H1 (cell line): Measurements from ENCODE around the gene GPR21. TPM values are rescaled to one million over a fixed set of nuclear protein-coding genes. Genes with fewer than 3 reads are reported as not detected.

Source experiments
- CTCF ChIA-PET: fragments of 300-600 bp; sonication (Branson Sonifier 250); formaldehyde crosslinking; loops from one replicate; lab custom pipeline; 2021; ENCODE audit not compliant: partially characterized antibody; lab: Charles Lee
- POLR2A ChIA-PET: fragments of 300-600 bp; sonication (Branson Sonifier 250); formaldehyde crosslinking; loops from one replicate; lab custom pipeline; 2021; ENCODE audit warnings: inconsistent platforms; ENCODE audit not compliant: partially characterized antibody; lab: Charles Lee
- DNase-seq, 2 experiments: peaks; one replicate each; pipeline versions ENCODE4 v3.0.0 to v3.0.0-alpha.2; 2010 to 2022; ENCODE audit warnings: low spot score in 2 of 2, low read depth in 1 of 2, mixed read lengths in 1 of 2
- FAIRE-seq: peaks from 2 replicates; lab custom pipeline; 2011; peaks lifted over from hg19 to GRCh38; lab: Jason Lieb, UNC
- H2AFZ ChIP-seq: 2 replicates; pipeline ENCODE4 v1.8.1; 2012; ENCODE audit warnings: low read length, inconsistent platforms
- H2AK5ac ChIP-seq: 2 replicates; pipeline ENCODE4 v1.6.1; 2013; ENCODE audit warnings: low read depth, low read length
- H2BK120ac ChIP-seq: replicated peaks from 2 replicates; pipeline ENCODE3; 2013; ENCODE audit warnings: low read depth, low read length, inconsistent platforms
- H2BK12ac ChIP-seq: 2 replicates; pipeline ENCODE4 v1.6.1; 2013; ENCODE audit warnings: low read depth, low read length
- H2BK15ac ChIP-seq: 2 replicates; pipeline ENCODE4 v1.6.1; 2013; ENCODE audit warnings: low read length
- H2BK20ac ChIP-seq: 2 replicates; pipeline ENCODE4 v1.6.1; 2013; ENCODE audit warnings: low read length
- H2BK5ac ChIP-seq: 2 replicates; pipeline ENCODE4 v1.6.1; 2013; ENCODE audit warnings: low read depth, low read length
- H3K14ac ChIP-seq: 2 replicates; pipeline ENCODE4 v1.6.1; 2013; ENCODE audit warnings: inconsistent platforms; ENCODE audit not compliant: insufficient read length
- H3K18ac ChIP-seq: 2 replicates; pipeline ENCODE4 v1.6.1; 2013; ENCODE audit warnings: low read length; ENCODE audit errors: extremely low read depth
- H3K23ac ChIP-seq: 2 replicates; pipeline ENCODE4 v1.6.1; 2013; ENCODE audit warnings: inconsistent platforms; ENCODE audit not compliant: insufficient read length
- H3K23me2 ChIP-seq: 2 replicates; pipeline ENCODE4 v1.6.1; 2013; ENCODE audit warnings: low read depth, low read length
- H3K27ac ChIP-seq: 2 replicates; pipeline ENCODE4 v1.6.1; 2011; ENCODE audit warnings: low read depth, low read length, inconsistent platforms
- H3K27me3 ChIP-seq, 4 experiments: replicated peaks in 1 of 4; 1 replicate in 1 of 4; 2 replicates in 3 of 4; pipeline versions ENCODE4 v1.6.1 to v1.8.1; 2011 to 2013; ENCODE audit warnings: low read length in 3 of 4, mild to moderate bottlenecking in 3 of 4, inconsistent platforms in 2 of 4, mixed read lengths in 2 of 4, moderate library complexity in 1 of 4; ENCODE audit not compliant: control insufficient read depth in 3 of 4, insufficient read depth in 3 of 4; ENCODE audit errors: extremely low read depth in 1 of 4
- H3K36me3 ChIP-seq, 4 experiments: 2 replicates each; pipeline versions ENCODE4 v1.6.1 to v1.8.1; 2011 to 2013; ENCODE audit warnings: mild to moderate bottlenecking in 4 of 4, low read length in 3 of 4, moderate library complexity in 2 of 4, control low read depth in 1 of 4, inconsistent platforms in 1 of 4; ENCODE audit not compliant: insufficient read depth in 4 of 4, control insufficient read depth in 2 of 4
- H3K4ac ChIP-seq: replicated peaks from 2 replicates; pipeline ENCODE3; 2013; ENCODE audit warnings: low read length, low read depth, mixed read lengths, inconsistent platforms; ENCODE audit not compliant: insufficient read length
- H3K4me1 ChIP-seq, 4 experiments: replicated peaks in 1 of 4; 1 replicate in 1 of 4; 2 replicates in 3 of 4; pipeline versions ENCODE4 v1.6.1 to v1.8.1; 2011 to 2013; ENCODE audit warnings: low read length in 3 of 4, inconsistent platforms in 2 of 4, mixed read lengths in 1 of 4; ENCODE audit not compliant: insufficient read depth in 4 of 4, control insufficient read depth in 3 of 4
- H3K4me2 ChIP-seq, 2 experiments: 2 replicates each; pipeline versions ENCODE4 v1.6.1 to v1.8.1; 2011 to 2013; ENCODE audit warnings: low read depth in 2 of 2, low read length in 2 of 2, control low read depth in 1 of 2, inconsistent platforms in 1 of 2, mild to moderate bottlenecking in 1 of 2; ENCODE audit not compliant: insufficient read depth in 1 of 2
- H3K4me3 ChIP-seq, 4 experiments: fragments of 200-600, 300-600 bp in 1 of 4; sonication (generic), shearing (Covaris generic), sonication (Bioruptor Twin) in 1 of 4; 2 replicates each; pipeline versions ENCODE4 v1.5.1 to v1.8.1; 2011 to 2016; ENCODE audit warnings: low read length in 4 of 4, low read depth in 3 of 4, control low read depth in 2 of 4, inconsistent platforms in 2 of 4, mild to moderate bottlenecking in 2 of 4, mixed read lengths in 1 of 4, moderate library complexity in 1 of 4; ENCODE audit not compliant: insufficient read depth in 2 of 4; ENCODE audit errors: extremely low read depth in 1 of 4
- H3K56ac ChIP-seq: replicated peaks from 2 replicates; pipeline ENCODE3; 2013; ENCODE audit warnings: low read depth, mild to moderate bottlenecking, mixed read lengths, low read length, inconsistent platforms; ENCODE audit not compliant: insufficient read length
- H3K79me1 ChIP-seq: 2 replicates; pipeline ENCODE4 v1.6.1; 2013; ENCODE audit warnings: low read depth, low read length, control low read depth
- H3K79me2 ChIP-seq, 2 experiments: 2 replicates each; pipeline versions ENCODE4 v1.6.1 to v1.8.1; 2012 to 2013; ENCODE audit warnings: low read length in 2 of 2, mild to moderate bottlenecking in 2 of 2, inconsistent platforms in 1 of 2; ENCODE audit not compliant: insufficient read depth in 2 of 2, control insufficient read depth in 1 of 2
- H3K9ac ChIP-seq, 4 experiments: replicated peaks in 1 of 4; 1 replicate in 1 of 4; 2 replicates in 3 of 4; pipeline versions ENCODE4 v1.6.1 to v1.8.1; 2011 to 2013; ENCODE audit warnings: low read depth in 3 of 4, low read length in 3 of 4, control low read depth in 2 of 4, mild to moderate bottlenecking in 2 of 4, moderate library complexity in 2 of 4, inconsistent platforms in 1 of 4; ENCODE audit errors: extremely low read depth in 1 of 4
- H3K9me3 ChIP-seq, 2 experiments: 2 replicates each; pipeline versions ENCODE4 v1.6.1 to v1.8.1; 2012 to 2013; ENCODE audit warnings: mild to moderate bottlenecking in 2 of 2, moderate library complexity in 2 of 2, control low read depth in 1 of 2, inconsistent platforms in 1 of 2, low read depth in 1 of 2, low read length in 1 of 2, mixed read lengths in 1 of 2; ENCODE audit not compliant: insufficient read depth in 2 of 2
- H4K20me1 ChIP-seq, 2 experiments: replicated peaks in 1 of 2; 2 replicates each; pipeline versions ENCODE3 to v1.8.1; 2011 to 2013; ENCODE audit warnings: inconsistent platforms in 2 of 2, low read length in 2 of 2, mild to moderate bottlenecking in 1 of 2; ENCODE audit not compliant: insufficient read depth in 2 of 2, control insufficient read depth in 1 of 2
- H4K5ac ChIP-seq: 2 replicates; pipeline ENCODE4 v1.6.1; 2013; ENCODE audit warnings: low read length, low read depth, mixed read lengths, inconsistent platforms; ENCODE audit not compliant: insufficient read length
- H4K8ac ChIP-seq: 2 replicates; pipeline ENCODE4 v1.8.0; 2013; ENCODE audit warnings: mild to moderate bottlenecking, moderate library complexity, low read length, inconsistent platforms; ENCODE audit not compliant: insufficient read depth; ENCODE audit errors: extremely low read depth
- H4K91ac ChIP-seq: replicated peaks from 2 replicates; pipeline ENCODE3; 2013; ENCODE audit warnings: low read length, mixed read lengths, inconsistent platforms; ENCODE audit not compliant: insufficient read length
- CHD1 ChIP-seq: IDR thresholded peaks from 2 replicates; pipeline ENCODE4 v1.6.1; 2012; ENCODE audit warnings: low read depth, low read length, improper control_type of control experiment
- HDAC2 ChIP-seq, 2 experiments: fragments of 300-600 bp in 1 of 2; sonication (generic) in 1 of 2; IDR thresholded peaks; 2 replicates each; pipeline ENCODE4 v1.6.1; 2011 to 2012; ENCODE audit warnings: low read depth in 2 of 2, low read length in 2 of 2, mild to moderate bottlenecking in 2 of 2, moderate library complexity in 2 of 2, borderline replicate concordance in 1 of 2, inconsistent platforms in 1 of 2
- KDM5A ChIP-seq: fragments of 200-600 bp; IDR thresholded peaks from 2 replicates; pipeline ENCODE4 v1.7.1; 2012; ENCODE audit warnings: mild to moderate bottlenecking, low read length, inconsistent platforms, mixed read lengths
- RFX5 ChIP-seq: IDR thresholded peaks from 2 replicates; pipeline ENCODE4 v1.6.1; 2011; ENCODE audit warnings: low read depth, low read length, improper control_type of control experiment, borderline replicate concordance
- ZNF274 ChIP-seq: IDR thresholded peaks from 2 replicates; pipeline ENCODE4 v1.7.0; 2012; ENCODE audit warnings: low read length, borderline replicate concordance; ENCODE audit errors: extremely low read depth
- WGBS, 2 experiments: shearing (Covaris generic) in 1 of 2; methylation state at CpG; one replicate each; pipeline versions ENCODE4 v1.1.6 to v1.1.7; 2013 to 2015; ENCODE audit warnings: low lambda C conversion rate in 2 of 2, mixed read lengths in 2 of 2, inconsistent platforms in 1 of 2, low coverage in 1 of 2, missing lambda C conversion rate in 1 of 2; ENCODE audit not compliant: insufficient replicate concordance in 2 of 2, insufficient coverage in 1 of 2, insufficient read length in 1 of 2; ENCODE audit errors: extremely low coverage in 1 of 2, missing lambda C conversion rate in 1 of 2; 5-methylcytosine and 5-hydroxymethylcytosine counted together
- polyA plus RNA-seq, 7 experiments: library from polyadenylated mRNA; depleted of rRNA in 3 of 7; stranded (reverse) in 5 of 7; unstranded in 2 of 7; fragments of >200 nt in 5 of 7; fragments of 200-250 nt in 2 of 7; gene quantifications; 1 replicate in 5 of 7; 2 replicates in 1 of 7; 4 replicates in 1 of 7; pipeline versions ENCODE4 v1.2.1 to v1.2.3, GENCODE V29; 2011 to 2013; ENCODE audit warnings: missing spikeins in 2 of 7, mixed read lengths in 2 of 7
- total RNA-seq: library from RNA; stranded (reverse); fragmentation: NEBNext Ultra II Directional; extraction: Animal tissue kit (Norgen Biotek cat#: 25700); gene quantifications from 2 replicates; pipeline ENCODE4 v1.2.1, GENCODE V29; 2021

GPR21 gene
- total and polyA plus RNA-seq, 2 of the 8 experiments (the other 6 are each of a cell fraction or from before 2014, with no cell fraction given), result 0.58 to 0.71 TPM

GRCh38 chr9:123043081-123043939 lies 9.8 kb downstream of the GPR21 start:
- POLR2A ChIA-PET, result interaction anchor here (1.3 kb wide), 1 partner anchor 12 kb away, joined by 3 read pairs; no protein-coding TSS in a partner anchor
- Histone ChIP-seq H3K14ac (no peak overlapping the region), H2BK20ac (no peak overlapping the region), H3K4ac (no peak overlapping the region), H4K91ac (no peak overlapping the region), H3K9me3 (no peaks in the 10 kb centered on the region), H4K20me1 (peaks cover 0 to 2% of the 10 kb centered on the region in 2 experiments), H3K27ac (no peak overlapping the region), H2BK12ac (no peak overlapping the region), H4K5ac (no peak overlapping the region), H4K8ac (no peak overlapping the region), H3K9ac (no peak overlapping the region), H3K27me3 (no peaks in the 10 kb centered on the region), H2BK5ac (no peak overlapping the region), H2AFZ (no peak overlapping the region), H2BK15ac (no peak overlapping the region), H3K79me2 (no peaks in the 10 kb centered on the region), H3K4me2 (no peak overlapping the region), H3K18ac (no peak overlapping the region), H2AK5ac (no peak overlapping the region), H3K4me1 (no peaks in the 10 kb centered on the region), H3K36me3 (peaks cover 0 to 4% (median 0%) of the 10 kb centered on the region in 4 experiments; a peak in 4 of 8 replicates), H3K23ac (no peak overlapping the region), H2BK120ac (no peak overlapping the region), H3K56ac (no peak overlapping the region), H3K4me3 (no peak overlapping the region), H3K23me2 (no peaks in the 10 kb centered on the region), H3K79me1 (no peaks in the 10 kb centered on the region)
- no peak for FAIRE-seq
- 80% methylated on average over 4 of the region's 5 CpGs; no CpG with 5 or more reads in 1 of the 2 experiments for WGBS, 2 experiments
- no peak for DNase-seq
- TF ChIP-seq ZNF274, result no peak
- no peak for TF ChIP-seq HDAC2 (IDR thresholded peaks at IDR 0.05; ENCODE audit: borderline replicate concordance in 1 of 2, low read depth in 2 of 2, low read length in 2 of 2)
- TF ChIP-seq CHD1, result no peak
- TF ChIP-seq KDM5A, result no peak
- no peak for TF ChIP-seq RFX5
- CTCF ChIA-PET, result interaction anchor here (0.6 to 1.7 kb wide), 3 partner anchors 13 to 47 kb away, joined by 3 to 5 read pairs (median 3); no protein-coding TSS in a partner anchor
